ENCODE results near the gene ARHGAP26. TPM values are rescaled to one million over a fixed set of nuclear protein-coding genes. Genes with fewer than 3 reads are reported as not detected.

The ARHGAP26 gene
- total RNA-seq, 2 donors from 2014 or later = 21.3 to 22.7 TPM

GRCh38 chr5:143008032-143008431 lies 237.9 kb downstream of the ARHGAP26 start:
- no peaks in the 10 kb centered on the region for H3K27me3 Mint-ChIP-seq
- DNase-seq (no peak), ATAC-seq (no peak)
- H3K9me3 ChIP-seq (ENCODE audit: control insufficient read depth, low read length, poor library complexity, severe bottlenecking) = no peaks in the 10 kb centered on the region
- H3K4me1 Mint-ChIP-seq = peaks cover 39% of the 10 kb centered on the region
- H3K4me3 Mint-ChIP-seq = peak overlapping the region; percentile 21
- H3K36me3 Mint-ChIP-seq (ENCODE audit: low read depth) = no peaks in the 10 kb centered on the region
- peak overlapping the region; percentile 91 for H3K27ac Mint-ChIP-seq

GRCh38 chr5:143008809-143009521 lies 238.8 kb downstream of the ARHGAP26 start:
- ATAC-seq (peak; percentile 89), DNase-seq (peak; percentile 29 to 61 (median 45))
- no peaks in the 10 kb centered on the region for H3K27me3 Mint-ChIP-seq
- no peaks in the 10 kb centered on the region for H3K36me3 Mint-ChIP-seq (ENCODE audit: low read depth)
- H3K4me1 Mint-ChIP-seq = peaks cover 30% of the 10 kb centered on the region
- H3K4me3 Mint-ChIP-seq = peak overlapping the region; percentile 47
- peak overlapping the region; percentile 91 for H3K27ac Mint-ChIP-seq
- H3K9me3 ChIP-seq (ENCODE audit: control insufficient read depth, low read length, poor library complexity, severe bottlenecking) = no peaks in the 10 kb centered on the region

- DNase-seq (no peak), ATAC-seq (no peak)
- H3K4me1 Mint-ChIP-seq = peaks cover 21% of the 10 kb centered on the region
- H3K9me3 ChIP-seq (ENCODE audit: control insufficient read depth, low read length, poor library complexity, severe bottlenecking) = no peaks in the 10 kb centered on the region
- H3K27me3 Mint-ChIP-seq = no peaks in the 10 kb centered on the region
- H3K4me3 Mint-ChIP-seq = no peak overlapping the region
- H3K36me3 Mint-ChIP-seq (ENCODE audit: low read depth) = no peaks in the 10 kb centered on the region
- peak overlapping the region; percentile 91 for H3K27ac Mint-ChIP-seq
Observed at GRCh38 chr5:143010351-143010750, 240.2 kb downstream of the ARHGAP26 start.

- DNase-seq = no peak
- H3K4me3 Mint-ChIP-seq = no peak overlapping the region
- H3K4me1 Mint-ChIP-seq = peaks cover 21% of the 10 kb centered on the region
- H3K9me3 ChIP-seq (ENCODE audit: control insufficient read depth, low read length, poor library complexity, severe bottlenecking) = no peaks in the 10 kb centered on the region
- no peak for ATAC-seq
- H3K36me3 Mint-ChIP-seq (ENCODE audit: low read depth) = no peaks in the 10 kb centered on the region
- peak overlapping the region; percentile 91 for H3K27ac Mint-ChIP-seq
- H3K27me3 Mint-ChIP-seq = no peaks in the 10 kb centered on the region
Observed at GRCh38 chr5:143011585-143011984, 241.4 kb downstream of the ARHGAP26 start.

GRCh38 chr5:143013176-143013891 lies 243.2 kb downstream of the ARHGAP26 start:
- no peaks in the 10 kb centered on the region for H3K9me3 ChIP-seq (ENCODE audit: control insufficient read depth, low read length, poor library complexity, severe bottlenecking)
- Mint-ChIP-seq H3K27me3 (no peaks in the 10 kb centered on the region), H3K4me1 (peaks cover 12% of the 10 kb centered on the region), H3K4me3 (no peak overlapping the region), H3K27ac (peak overlapping the region; percentile 73), H3K36me3 (ENCODE audit: low read depth) (no peaks in the 10 kb centered on the region)
- ATAC-seq (no peak), DNase-seq (no peak)

GRCh38 chr5:143014017-143014651 lies 244.0 kb downstream of the ARHGAP26 start:
- DNase-seq (no peak), ATAC-seq (no peak)
- H3K9me3 ChIP-seq (ENCODE audit: control insufficient read depth, low read length, poor library complexity, severe bottlenecking) = no peaks in the 10 kb centered on the region
- H3K4me1 Mint-ChIP-seq = peaks cover 4% of the 10 kb centered on the region
- H3K4me3 Mint-ChIP-seq = peak overlapping the region; percentile 4
- no peaks in the 10 kb centered on the region for H3K27me3 Mint-ChIP-seq
- H3K36me3 Mint-ChIP-seq (ENCODE audit: low read depth) = no peaks in the 10 kb centered on the region
- peak overlapping the region; percentile 66 for H3K27ac Mint-ChIP-seq

GRCh38 chr5:143016777-143017516 lies 246.8 kb downstream of the ARHGAP26 start:
- Mint-ChIP-seq H3K36me3 (ENCODE audit: low read depth) (no peaks in the 10 kb centered on the region), H3K4me3 (no peak overlapping the region), H3K4me1 (no peaks in the 10 kb centered on the region), H3K27ac (peak overlapping the region; percentile 34), H3K27me3 (no peaks in the 10 kb centered on the region)
- no peaks in the 10 kb centered on the region for H3K9me3 ChIP-seq (ENCODE audit: control insufficient read depth, low read length, poor library complexity, severe bottlenecking)
- peak; percentile 65 for ATAC-seq
- peak in 1 of 3 donors; percentile 32 for DNase-seq

GRCh38 chr5:143017541-143017940 lies 247.4 kb downstream of the ARHGAP26 start:
- no peaks in the 10 kb centered on the region for H3K9me3 ChIP-seq (ENCODE audit: control insufficient read depth, low read length, poor library complexity, severe bottlenecking)
- no peaks in the 10 kb centered on the region for H3K36me3 Mint-ChIP-seq (ENCODE audit: low read depth)
- no peak overlapping the region for H3K4me3 Mint-ChIP-seq
- no peak for ATAC-seq
- no peaks in the 10 kb centered on the region for H3K27me3 Mint-ChIP-seq
- H3K4me1 Mint-ChIP-seq = no peaks in the 10 kb centered on the region
- peak overlapping the region; percentile 34 for H3K27ac Mint-ChIP-seq
- no peak for DNase-seq

- H3K4me1 Mint-ChIP-seq = no peaks in the 10 kb centered on the region
- no peak overlapping the region for H3K4me3 Mint-ChIP-seq
- no peaks in the 10 kb centered on the region for H3K36me3 Mint-ChIP-seq (ENCODE audit: low read depth)
- ATAC-seq = no peak
- H3K9me3 ChIP-seq (ENCODE audit: control insufficient read depth, low read length, poor library complexity, severe bottlenecking) = no peaks in the 10 kb centered on the region
- no peak for DNase-seq
- H3K27me3 Mint-ChIP-seq = no peaks in the 10 kb centered on the region
- no peak overlapping the region for H3K27ac Mint-ChIP-seq
Observed at GRCh38 chr5:143017992-143018391, 247.8 kb downstream of the ARHGAP26 start.

GRCh38 chr5:143019157-143019556 lies 249.0 kb downstream of the ARHGAP26 start:
- H3K9me3 ChIP-seq (ENCODE audit: control insufficient read depth, low read length, poor library complexity, severe bottlenecking) = no peaks in the 10 kb centered on the region
- H3K4me1 Mint-ChIP-seq = peaks cover 9% of the 10 kb centered on the region
- ATAC-seq = no peak
- no peak overlapping the region for H3K4me3 Mint-ChIP-seq
- no peaks in the 10 kb centered on the region for H3K27me3 Mint-ChIP-seq
- no peaks in the 10 kb centered on the region for H3K36me3 Mint-ChIP-seq (ENCODE audit: low read depth)
- H3K27ac Mint-ChIP-seq = peak overlapping the region; percentile 60
- no peak for DNase-seq

- H3K9me3 ChIP-seq (ENCODE audit: control insufficient read depth, low read length, poor library complexity, severe bottlenecking) = no peaks in the 10 kb centered on the region
- Mint-ChIP-seq H3K36me3 (ENCODE audit: low read depth) (no peaks in the 10 kb centered on the region), H3K27ac (peak overlapping the region; percentile 60), H3K4me1 (peaks cover 11% of the 10 kb centered on the region), H3K27me3 (no peaks in the 10 kb centered on the region), H3K4me3 (no peak overlapping the region)
- ATAC-seq = peak; percentile 40
- no peak for DNase-seq
Observed at GRCh38 chr5:143019614-143020515, 249.7 kb downstream of the ARHGAP26 start.

- peaks cover 4% of the 10 kb centered on the region for H3K36me3 Mint-ChIP-seq (ENCODE audit: low read depth)
- H3K4me3 Mint-ChIP-seq = no peak overlapping the region
- peaks cover 11% of the 10 kb centered on the region for H3K4me1 Mint-ChIP-seq
- ATAC-seq = no peak
- no peaks in the 10 kb centered on the region for H3K27me3 Mint-ChIP-seq
- no peaks in the 10 kb centered on the region for H3K9me3 ChIP-seq (ENCODE audit: control insufficient read depth, low read length, poor library complexity, severe bottlenecking)
- no peak for DNase-seq
- no peak overlapping the region for H3K27ac Mint-ChIP-seq
Observed at GRCh38 chr5:143021595-143021994, 251.4 kb downstream of the ARHGAP26 start.
